Right atrium auricular region (tissue), 2 donors: ENCODE results near the gene USF2. TPM values are rescaled to one million over a fixed set of nuclear protein-coding genes. Genes with fewer than 3 reads are reported as not detected.
A peak's percentile ranks its signal among the peaks of the same experiment; 100 is the strongest.

Experiments
- DNase-seq: peaks from one replicate; pipeline ENCODE4 v3.0.0-alpha.2; 2019; ENCODE audit warnings: low spot score
- H3K27ac ChIP-seq, 2 donors: fragments of 200-600 bp; sonication (generic); 1 replicate in 1 of 2; 2 replicates in 1 of 2; pipeline ENCODE4 v1.5.1; 2016 to 2019
- H3K27me3 ChIP-seq, 2 donors: fragments of 200-600 bp; sonication (generic); one replicate each; pipeline versions ENCODE4 v1.5.1 to v1.6.0; 2017 to 2019
- H3K36me3 ChIP-seq: fragments of 200-600 bp; sonication (generic); one replicate; pipeline ENCODE4 v1.5.1; 2016
- H3K4me1 ChIP-seq, 2 donors: fragments of 200-600 bp; sonication (generic); one replicate each; pipeline versions ENCODE4 v1.5.1 to v1.6.0; 2017 to 2019
- H3K4me3 ChIP-seq, 2 donors: fragments of 200-600 bp; sonication (generic); 1 replicate in 1 of 2; 2 replicates in 1 of 2; pipeline ENCODE4 v1.5.1; 2017 to 2019; ENCODE audit warnings: mild to moderate bottlenecking in 1 of 2, moderate library complexity in 1 of 2
- H3K9me3 ChIP-seq, 2 donors: fragments of 200-600 bp; sonication (generic); one replicate each; pipeline ENCODE4 v1.5.1; 2019
- total RNA-seq, 2 donors: library from RNA; depleted of rRNA; stranded (reverse); fragments of >200 nt; gene quantifications; one replicate each; pipeline ENCODE4 v1.1.0, GENCODE V29; 2016
- TF ChIP-seq, protein P1 (sequence below), 2 donors: fragments of 200-600 bp; sonication (generic); IDR thresholded peaks; one replicate each; pipeline ENCODE4 v1.5.1; 2019; ENCODE audit warnings: antibody characterized with exemption in 2 of 2

Gene USF2
- total RNA-seq, 2 donors from 2014 or later = 130 to 180 TPM

DNA sequence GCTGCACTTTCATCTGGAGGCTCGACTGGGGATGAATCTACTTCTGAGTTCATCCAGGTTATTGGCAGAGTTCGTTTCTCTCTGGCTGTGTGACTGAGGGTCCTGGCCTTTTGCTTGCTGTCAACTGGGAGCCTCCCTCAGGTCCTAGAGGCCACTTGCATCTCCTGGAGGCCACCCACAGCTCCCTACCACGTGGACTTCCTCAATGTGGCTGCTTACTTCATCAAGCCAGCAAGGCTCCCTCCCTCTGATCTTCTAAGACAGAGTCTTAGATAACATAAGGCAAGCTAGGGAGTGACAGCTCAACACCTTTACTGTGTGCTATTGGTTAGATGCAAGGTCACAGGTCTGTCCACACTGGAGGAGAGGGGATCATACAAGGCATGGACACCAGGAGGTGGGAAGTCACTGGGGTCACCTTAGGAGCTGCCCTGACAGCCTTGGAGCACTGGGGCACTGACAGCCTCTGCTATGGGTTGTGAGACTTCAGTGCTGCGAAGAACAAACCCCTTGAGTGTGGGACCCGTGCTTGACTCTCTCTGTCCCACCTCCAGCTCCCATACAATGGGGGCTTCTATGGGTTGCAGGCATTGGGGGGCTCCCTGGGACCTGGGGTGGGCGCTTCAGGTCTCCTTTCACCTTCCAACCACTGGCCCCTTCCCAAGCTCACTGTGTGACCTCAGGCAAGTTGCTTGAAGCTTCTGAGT, 45.5 kb upstream of the USF2 start:
- no peaks in the 10 kb centered on the region for H3K36me3 ChIP-seq
- H3K4me1 ChIP-seq = peaks cover 0 to 11% of the 10 kb centered on the region in 2 donors
- H3K27me3 ChIP-seq = no peaks in the 10 kb centered on the region
- H3K9me3 ChIP-seq = peaks cover 0 to 14% of the 10 kb centered on the region in 2 donors
- no peak overlapping the region for H3K4me3 ChIP-seq
- H3K27ac ChIP-seq = no peak overlapping the region
- TF ChIP-seq, protein P1, sequence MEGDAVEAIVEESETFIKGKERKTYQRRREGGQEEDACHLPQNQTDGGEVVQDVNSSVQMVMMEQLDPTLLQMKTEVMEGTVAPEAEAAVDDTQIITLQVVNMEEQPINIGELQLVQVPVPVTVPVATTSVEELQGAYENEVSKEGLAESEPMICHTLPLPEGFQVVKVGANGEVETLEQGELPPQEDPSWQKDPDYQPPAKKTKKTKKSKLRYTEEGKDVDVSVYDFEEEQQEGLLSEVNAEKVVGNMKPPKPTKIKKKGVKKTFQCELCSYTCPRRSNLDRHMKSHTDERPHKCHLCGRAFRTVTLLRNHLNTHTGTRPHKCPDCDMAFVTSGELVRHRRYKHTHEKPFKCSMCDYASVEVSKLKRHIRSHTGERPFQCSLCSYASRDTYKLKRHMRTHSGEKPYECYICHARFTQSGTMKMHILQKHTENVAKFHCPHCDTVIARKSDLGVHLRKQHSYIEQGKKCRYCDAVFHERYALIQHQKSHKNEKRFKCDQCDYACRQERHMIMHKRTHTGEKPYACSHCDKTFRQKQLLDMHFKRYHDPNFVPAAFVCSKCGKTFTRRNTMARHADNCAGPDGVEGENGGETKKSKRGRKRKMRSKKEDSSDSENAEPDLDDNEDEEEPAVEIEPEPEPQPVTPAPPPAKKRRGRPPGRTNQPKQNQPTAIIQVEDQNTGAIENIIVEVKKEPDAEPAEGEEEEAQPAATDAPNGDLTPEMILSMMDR (IDR thresholded peaks at IDR 0.05) = no peak
- DNase-seq = no peak

DNA sequence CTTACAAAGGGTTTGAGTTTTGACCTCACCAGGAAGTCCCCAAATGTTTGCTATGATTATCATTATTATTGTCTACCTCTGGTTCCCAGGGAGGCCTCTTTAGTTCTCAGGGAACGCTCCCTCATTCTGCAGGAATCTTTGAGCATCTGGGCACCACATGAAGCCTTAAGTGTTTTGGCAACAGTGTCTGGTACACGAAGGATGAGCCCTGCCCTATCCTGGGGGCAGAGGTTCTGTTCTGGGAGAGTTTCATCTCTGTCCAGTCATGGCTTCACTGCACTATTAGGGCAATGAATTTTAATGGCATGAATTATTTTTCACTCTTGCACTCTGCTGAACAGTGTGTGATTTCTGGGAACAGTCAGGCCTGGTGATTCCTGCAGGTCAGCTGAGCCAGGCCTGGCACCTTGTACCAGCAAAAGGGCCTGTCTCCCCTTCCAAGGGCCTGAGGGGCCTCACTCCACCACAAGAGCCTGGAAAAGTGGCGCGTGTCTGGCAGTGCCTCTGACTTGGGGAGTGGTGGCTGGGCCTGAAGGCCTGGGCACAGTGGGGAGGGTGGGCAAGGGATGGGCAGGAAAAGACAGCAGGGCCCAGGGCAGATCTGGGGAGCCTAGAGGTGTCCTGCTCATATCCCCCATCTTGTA, 44.8 kb upstream of the USF2 start:
- Histone ChIP-seq H3K9me3 (peaks cover 0 to 11% of the 10 kb centered on the region in 2 donors), H3K36me3 (no peaks in the 10 kb centered on the region), H3K27me3 (no peaks in the 10 kb centered on the region), H3K27ac (no peak overlapping the region), H3K4me1 (peaks cover 0 to 11% of the 10 kb centered on the region in 2 donors), H3K4me3 (no peak overlapping the region)
- DNase-seq = peak; percentile 38
- TF ChIP-seq, protein P1 (IDR thresholded peaks at IDR 0.05) = no peak

DNA sequence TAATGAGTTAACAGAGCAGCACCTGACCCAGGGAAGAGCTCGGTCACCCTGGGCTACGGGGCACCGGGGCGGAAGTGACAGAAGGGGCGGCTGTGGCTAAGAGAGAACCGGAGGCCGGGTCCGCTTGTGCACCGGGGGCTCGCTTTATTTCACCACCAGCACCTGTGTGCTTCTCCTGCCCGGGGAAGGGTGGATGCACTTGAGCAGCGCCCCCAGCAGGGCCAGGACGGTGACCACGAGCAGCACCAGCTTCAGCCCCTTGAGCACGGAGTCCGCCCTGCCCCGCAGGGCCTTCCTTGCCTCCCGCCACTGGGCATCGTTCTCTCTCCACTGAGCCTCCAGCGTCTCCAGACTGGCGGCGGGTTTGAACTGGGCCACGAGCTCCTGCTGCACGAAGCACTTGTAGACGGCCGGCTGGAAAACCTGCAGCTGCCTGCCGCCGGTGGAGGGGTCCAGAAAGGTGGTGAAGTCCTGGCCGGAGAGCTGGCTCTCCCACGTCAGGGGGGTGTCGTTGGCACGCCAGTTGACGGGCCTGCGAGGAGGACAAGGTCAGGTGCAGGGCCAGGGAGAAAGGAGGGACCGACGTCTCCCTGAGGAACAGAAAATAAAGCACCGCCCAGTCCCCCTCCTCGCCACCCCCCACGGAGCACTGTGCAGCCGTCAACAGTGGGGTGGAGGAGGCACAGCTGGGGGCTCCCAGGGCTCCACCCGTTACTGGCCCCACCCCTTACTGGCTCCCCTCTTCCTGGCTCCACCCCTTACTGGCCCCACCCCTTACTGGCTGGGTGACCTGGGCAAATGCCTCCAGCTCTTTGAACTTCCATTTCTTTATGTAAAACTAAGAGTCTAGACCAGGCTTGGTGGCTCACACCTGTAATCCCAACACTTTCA, 43.8 kb upstream of the USF2 start:
- H3K9me3 ChIP-seq = peaks cover 0 to 7% of the 10 kb centered on the region in 2 donors
- TF ChIP-seq, protein P1 (IDR thresholded peaks at IDR 0.05) = no peak
- no peak for DNase-seq
- H3K27me3 ChIP-seq = no peaks in the 10 kb centered on the region
- no peak overlapping the region for H3K27ac ChIP-seq
- H3K4me1 ChIP-seq = peaks cover 0 to 11% of the 10 kb centered on the region in 2 donors
- no peaks in the 10 kb centered on the region for H3K36me3 ChIP-seq
- H3K4me3 ChIP-seq = no peak overlapping the region

DNA sequence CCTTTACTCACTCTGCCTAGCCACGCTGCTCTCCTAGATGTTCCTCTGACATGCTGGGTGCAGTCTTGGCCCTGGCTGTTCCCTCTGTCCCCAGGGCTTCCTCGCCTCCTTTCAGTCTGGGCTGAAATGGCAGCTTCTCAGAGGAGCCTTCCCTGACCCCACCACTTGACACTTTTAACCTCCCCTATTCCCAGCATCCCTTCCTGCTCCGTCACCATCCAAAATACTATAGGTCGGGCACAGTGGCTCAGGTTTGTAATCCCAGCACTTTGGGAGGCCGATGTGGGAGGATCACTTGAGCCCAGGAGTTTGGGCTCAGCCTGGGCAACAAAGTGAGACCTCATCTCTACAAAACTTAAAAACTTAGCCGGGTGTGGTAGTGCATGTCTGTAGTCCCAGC, 42.8 kb upstream of the USF2 start:
- peaks cover 0 to 7% of the 10 kb centered on the region in 2 donors for H3K9me3 ChIP-seq
- peak; percentile 46 for DNase-seq
- H3K4me3 ChIP-seq = no peak overlapping the region
- no peaks in the 10 kb centered on the region for H3K36me3 ChIP-seq
- no peaks in the 10 kb centered on the region for H3K27me3 ChIP-seq
- TF ChIP-seq, protein P1 (IDR thresholded peaks at IDR 0.05) = no peak
- H3K4me1 ChIP-seq = peaks cover 0 to 11% of the 10 kb centered on the region in 2 donors
- no peak overlapping the region for H3K27ac ChIP-seq

DNA sequence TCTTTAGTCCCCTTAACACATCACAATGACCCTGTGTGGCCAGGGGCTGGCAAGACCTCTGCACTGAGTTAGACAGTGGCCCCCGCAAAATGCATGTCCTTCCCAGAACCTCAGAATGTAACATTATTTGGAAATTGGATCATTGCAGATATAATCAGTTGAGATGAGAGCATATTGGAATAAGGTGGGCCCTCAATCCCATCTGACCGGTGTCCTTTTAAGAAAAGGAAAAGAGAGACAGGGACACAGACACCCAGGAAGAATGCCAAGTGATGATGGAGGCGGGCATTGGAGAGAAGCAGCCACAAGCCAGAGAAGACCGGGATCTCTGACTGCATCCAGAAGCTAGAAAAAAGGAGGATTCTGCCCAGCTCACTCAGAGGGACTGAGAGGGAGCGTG, 42.0 kb upstream of the USF2 start:
- Histone ChIP-seq H3K36me3 (no peaks in the 10 kb centered on the region), H3K9me3 (peaks cover 0 to 7% of the 10 kb centered on the region in 2 donors), H3K4me3 (no peak overlapping the region), H3K27me3 (no peaks in the 10 kb centered on the region), H3K27ac (no peak overlapping the region), H3K4me1 (peaks cover 0 to 11% of the 10 kb centered on the region in 2 donors)
- peak; percentile 9 for DNase-seq
- TF ChIP-seq, protein P1 (IDR thresholded peaks at IDR 0.05) = no peak
